Adipocyte (in vitro differentiated cells): Measurements from ENCODE around the gene C14orf180.

Experiments used
- DNase-seq: peaks from one replicate; pipeline ENCODE4 v3.0.0-alpha.2; 2015; ENCODE audit warnings: low read depth
- H3K27me3 ChIP-seq: replicated peaks from 2 replicates; pipeline ENCODE4 v1.7.0; 2013; ENCODE audit warnings: mild to moderate bottlenecking, low read length, moderate library complexity; ENCODE audit not compliant: control insufficient read depth, insufficient read depth
- H3K36me3 ChIP-seq: 2 replicates; pipeline ENCODE4 v1.7.0; 2013; ENCODE audit warnings: low read length, mild to moderate bottlenecking, moderate library complexity; ENCODE audit not compliant: control insufficient read depth, insufficient read depth, severe bottlenecking
- H3K4me1 ChIP-seq: 2 replicates; pipeline ENCODE4 v1.7.0; 2013; ENCODE audit warnings: mild to moderate bottlenecking, low read length, moderate library complexity; ENCODE audit not compliant: control insufficient read depth, insufficient read depth
- H3K4me3 ChIP-seq: 2 replicates; pipeline ENCODE4 v1.7.0; 2013; ENCODE audit warnings: mild to moderate bottlenecking, low read length, moderate library complexity
- H3K9ac ChIP-seq: 2 replicates; pipeline ENCODE4 v1.7.0; 2013; ENCODE audit warnings: mild to moderate bottlenecking, low read length, moderate library complexity
- H3K9me3 ChIP-seq: 2 replicates; pipeline ENCODE4 v1.7.0; 2013; ENCODE audit warnings: mild to moderate bottlenecking, low read length, moderate library complexity; ENCODE audit not compliant: control insufficient read depth

Gene C14orf180

GRCh38 chr14:104545151-104545941, 34.2 kb upstream of the C14orf180 start:
- DNase-seq = no peak
- no peak overlapping the region for H3K9ac ChIP-seq
- H3K9me3 ChIP-seq = peaks cover 4% of the 10 kb centered on the region
- H3K4me1 ChIP-seq = no peaks in the 10 kb centered on the region
- H3K27me3 ChIP-seq = peaks cover 51% of the 10 kb centered on the region
- no peaks in the 10 kb centered on the region for H3K36me3 ChIP-seq
- H3K4me3 ChIP-seq = no peak overlapping the region

- peaks cover 52% of the 10 kb centered on the region for H3K27me3 ChIP-seq
Measured at GRCh38 chr14:104545942-104546501, 33.5 kb upstream of the C14orf180 start.

GRCh38 chr14:104546591-104547309, 32.8 kb upstream of the C14orf180 start:
- DNase-seq = no peak
- Histone ChIP-seq H3K4me1 (no peaks in the 10 kb centered on the region), H3K27me3 (peaks cover 48% of the 10 kb centered on the region), H3K36me3 (no peaks in the 10 kb centered on the region), H3K9ac (no peak overlapping the region), H3K9me3 (peaks cover 6% of the 10 kb centered on the region), H3K4me3 (no peak overlapping the region)

More at GRCh38 chr14:104545942-104546501, 33.5 kb upstream of the C14orf180 start:
- Histone ChIP-seq H3K9me3 (peaks cover 6% of the 10 kb centered on the region), H3K36me3 (no peaks in the 10 kb centered on the region), H3K4me3 (no peak overlapping the region), H3K9ac (no peak overlapping the region), H3K4me1 (no peaks in the 10 kb centered on the region)
- DNase-seq = no peak

- peaks cover 52% of the 10 kb centered on the region for H3K27me3 ChIP-seq
- no peak for DNase-seq
Measured at GRCh38 chr14:104547310-104547997, 32.1 kb upstream of the C14orf180 start.

GRCh38 chr14:104547998-104548700, 31.4 kb upstream of the C14orf180 start:
- no peaks in the 10 kb centered on the region for H3K36me3 ChIP-seq
- H3K4me3 ChIP-seq = no peak overlapping the region
- no peaks in the 10 kb centered on the region for H3K4me1 ChIP-seq
- peaks cover 54% of the 10 kb centered on the region for H3K27me3 ChIP-seq
- peaks cover 6% of the 10 kb centered on the region for H3K9me3 ChIP-seq
- no peak overlapping the region for H3K9ac ChIP-seq
- DNase-seq = no peak

More at GRCh38 chr14:104547310-104547997, 32.1 kb upstream of the C14orf180 start:
- Histone ChIP-seq H3K9me3 (peaks cover 6% of the 10 kb centered on the region), H3K9ac (no peak overlapping the region), H3K4me1 (no peaks in the 10 kb centered on the region), H3K4me3 (no peak overlapping the region), H3K36me3 (no peaks in the 10 kb centered on the region)

- no peak for DNase-seq
- Histone ChIP-seq H3K9me3 (peaks cover 6% of the 10 kb centered on the region), H3K36me3 (no peaks in the 10 kb centered on the region), H3K4me3 (no peak overlapping the region), H3K27me3 (peaks cover 56% of the 10 kb centered on the region), H3K9ac (no peak overlapping the region), H3K4me1 (no peaks in the 10 kb centered on the region)
Measured at GRCh38 chr14:104548802-104549535, 30.6 kb upstream of the C14orf180 start.

GRCh38 chr14:104549536-104550339, 29.8 kb upstream of the C14orf180 start:
- no peak overlapping the region for H3K9ac ChIP-seq
- H3K27me3 ChIP-seq = peaks cover 50% of the 10 kb centered on the region
- H3K4me1 ChIP-seq = no peaks in the 10 kb centered on the region
- H3K4me3 ChIP-seq = no peak overlapping the region
- H3K9me3 ChIP-seq = peaks cover 6% of the 10 kb centered on the region
- DNase-seq = no peak
- no peaks in the 10 kb centered on the region for H3K36me3 ChIP-seq

GRCh38 chr14:104550340-104550860, 29.2 kb upstream of the C14orf180 start:
- no peak overlapping the region for H3K4me3 ChIP-seq
- peaks cover 6% of the 10 kb centered on the region for H3K9me3 ChIP-seq

GRCh38 chr14:104550861-104551728, 28.5 kb upstream of the C14orf180 start:
- H3K27me3 ChIP-seq = peaks cover 49% of the 10 kb centered on the region
- DNase-seq = no peak
- no peak overlapping the region for H3K4me3 ChIP-seq
- H3K9me3 ChIP-seq = peaks cover 6% of the 10 kb centered on the region
- no peaks in the 10 kb centered on the region for H3K36me3 ChIP-seq
- no peak overlapping the region for H3K9ac ChIP-seq
- H3K4me1 ChIP-seq = no peaks in the 10 kb centered on the region

More at GRCh38 chr14:104550340-104550860, 29.2 kb upstream of the C14orf180 start:
- Histone ChIP-seq H3K36me3 (no peaks in the 10 kb centered on the region), H3K9ac (no peak overlapping the region), H3K27me3 (peaks cover 48% of the 10 kb centered on the region), H3K4me1 (no peaks in the 10 kb centered on the region)
- no peak for DNase-seq
